ENCODE data around the gene MRPS18A.

DNA sequence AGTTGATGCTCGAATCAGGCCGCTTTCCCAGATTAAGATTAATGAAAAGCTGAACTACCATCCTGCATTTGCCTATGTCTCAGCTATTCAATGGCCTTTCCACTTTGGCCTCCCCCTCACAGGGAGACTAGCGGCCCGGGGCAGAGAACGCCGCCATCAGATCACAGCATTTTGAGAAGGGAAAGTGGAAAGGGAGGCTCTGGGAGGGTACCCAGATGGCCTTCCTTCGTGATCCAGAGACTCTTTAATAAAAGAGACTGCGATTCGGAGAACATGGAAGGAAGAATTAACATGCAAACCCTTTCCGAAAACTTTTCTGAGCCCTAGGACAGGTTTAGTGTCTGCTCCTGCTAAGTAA is 533 bp downstream of the MRPS18A start:
- TF ChIP-seq, protein P1, sequence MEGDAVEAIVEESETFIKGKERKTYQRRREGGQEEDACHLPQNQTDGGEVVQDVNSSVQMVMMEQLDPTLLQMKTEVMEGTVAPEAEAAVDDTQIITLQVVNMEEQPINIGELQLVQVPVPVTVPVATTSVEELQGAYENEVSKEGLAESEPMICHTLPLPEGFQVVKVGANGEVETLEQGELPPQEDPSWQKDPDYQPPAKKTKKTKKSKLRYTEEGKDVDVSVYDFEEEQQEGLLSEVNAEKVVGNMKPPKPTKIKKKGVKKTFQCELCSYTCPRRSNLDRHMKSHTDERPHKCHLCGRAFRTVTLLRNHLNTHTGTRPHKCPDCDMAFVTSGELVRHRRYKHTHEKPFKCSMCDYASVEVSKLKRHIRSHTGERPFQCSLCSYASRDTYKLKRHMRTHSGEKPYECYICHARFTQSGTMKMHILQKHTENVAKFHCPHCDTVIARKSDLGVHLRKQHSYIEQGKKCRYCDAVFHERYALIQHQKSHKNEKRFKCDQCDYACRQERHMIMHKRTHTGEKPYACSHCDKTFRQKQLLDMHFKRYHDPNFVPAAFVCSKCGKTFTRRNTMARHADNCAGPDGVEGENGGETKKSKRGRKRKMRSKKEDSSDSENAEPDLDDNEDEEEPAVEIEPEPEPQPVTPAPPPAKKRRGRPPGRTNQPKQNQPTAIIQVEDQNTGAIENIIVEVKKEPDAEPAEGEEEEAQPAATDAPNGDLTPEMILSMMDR (conservative IDR thresholded peaks at IDR 0.05) = no peak
- TF ChIP-seq EZH2 (IDR thresholded peaks at IDR 0.05; ENCODE audit: low read depth) = no peak

All from PC-9 (cell line).